HG03066 (cell line): ENCODE results near the gene EPHA2.

Experiments
- ATAC-seq: cut with Tn5 transposase; IDR thresholded peaks from one replicate; pipeline ENCODE4 v1.9.1; 2021; ENCODE audit warnings: low read depth; ENCODE audit not compliant: unreplicated experiment

Gene EPHA2

DNA sequence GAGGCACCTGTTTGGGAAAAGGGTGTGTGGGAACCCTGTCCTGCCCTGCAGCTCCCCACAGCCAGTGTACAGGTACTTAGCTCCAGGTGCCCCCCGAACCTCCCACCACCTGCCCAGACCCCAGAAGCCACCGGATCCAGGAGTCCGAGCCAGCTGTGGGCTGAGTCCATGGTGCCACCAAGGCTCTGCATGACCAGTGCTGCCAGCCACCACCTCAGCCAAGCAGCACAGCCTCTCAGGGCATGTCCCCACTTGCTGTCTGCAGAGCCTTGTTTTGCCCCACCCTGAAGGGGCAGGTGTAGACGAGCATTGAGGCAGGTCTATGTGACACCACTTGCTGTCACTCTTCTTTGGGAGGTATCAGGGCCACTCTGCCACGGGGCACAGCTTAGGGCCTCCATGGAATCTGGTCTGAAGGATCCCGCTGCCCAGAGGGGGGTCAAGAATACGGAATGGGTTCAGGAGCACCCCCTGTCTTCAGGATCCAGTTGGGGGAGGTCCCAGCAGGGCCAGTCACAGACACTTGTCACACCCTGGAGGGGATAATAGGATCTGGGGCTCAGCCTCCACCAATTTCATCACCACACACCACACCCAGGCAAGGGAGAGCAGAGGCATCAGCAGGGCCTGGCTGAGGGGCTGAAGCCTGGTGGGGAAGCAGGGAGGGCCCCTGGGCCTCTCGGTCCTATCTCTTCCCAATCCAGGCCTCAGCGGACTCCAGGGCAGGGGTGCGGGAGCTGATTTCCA, 28.9 kb upstream of the EPHA2 start:
- ATAC-seq, result no peak

DNA sequence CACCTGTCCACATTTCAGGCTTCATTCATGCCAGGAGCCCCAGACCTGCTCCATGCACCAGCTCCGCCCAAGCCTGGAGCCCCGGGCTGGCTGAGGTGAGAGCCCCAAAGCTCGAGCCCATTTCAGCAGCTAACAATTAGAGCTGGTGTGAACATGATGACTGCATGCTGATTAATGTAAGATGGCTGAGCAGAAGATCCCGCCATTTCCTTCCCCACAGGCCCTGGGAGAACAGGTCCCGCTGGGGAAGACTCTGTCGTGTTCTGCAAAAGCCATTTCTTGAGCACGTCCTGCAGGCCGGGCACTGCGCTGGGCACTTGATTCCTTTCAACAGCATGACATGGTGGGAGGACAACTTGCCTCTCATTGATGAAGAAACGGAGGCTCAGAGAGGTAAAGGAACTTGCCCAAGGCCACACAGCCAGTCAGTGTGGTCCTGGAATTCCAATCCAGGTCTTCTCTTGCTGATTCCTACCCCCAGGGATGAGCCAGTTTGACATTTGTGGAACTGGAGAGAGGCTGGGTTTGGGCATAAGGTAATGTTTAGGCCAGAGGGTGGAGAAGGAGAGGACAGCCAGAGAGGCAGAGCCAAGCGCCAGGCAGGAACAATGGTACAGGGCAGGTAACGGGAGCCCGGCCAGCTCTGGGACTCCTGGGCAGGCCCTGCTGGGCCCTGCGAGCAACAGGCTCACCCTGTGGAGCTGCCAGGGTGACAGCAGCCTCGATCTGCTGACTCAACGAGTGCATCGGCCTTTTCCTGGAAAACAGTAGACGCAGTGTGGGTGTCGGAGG, 28.1 kb upstream of the EPHA2 start:
- ATAC-seq, result no peak

DNA sequence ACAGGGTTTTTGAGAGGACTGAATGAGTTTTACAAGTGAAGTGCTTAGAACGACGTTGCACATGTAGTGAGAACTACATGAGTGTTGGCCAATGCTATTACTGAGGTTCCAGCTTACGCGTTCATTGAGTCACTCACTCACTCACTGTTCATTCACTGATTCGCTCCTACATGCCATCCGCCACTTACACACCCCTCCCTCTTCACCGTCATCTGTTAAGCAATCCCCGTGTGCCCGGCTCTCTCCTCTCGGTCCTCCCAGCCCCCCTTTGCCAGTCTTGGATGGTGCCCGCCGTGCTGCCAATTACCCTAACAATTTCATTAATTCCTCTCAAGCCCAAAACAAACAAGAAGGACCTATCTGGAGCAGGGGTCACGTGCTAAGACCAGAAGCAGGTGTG, 27.3 kb upstream of the EPHA2 start:
- ATAC-seq, result no peak

DNA sequence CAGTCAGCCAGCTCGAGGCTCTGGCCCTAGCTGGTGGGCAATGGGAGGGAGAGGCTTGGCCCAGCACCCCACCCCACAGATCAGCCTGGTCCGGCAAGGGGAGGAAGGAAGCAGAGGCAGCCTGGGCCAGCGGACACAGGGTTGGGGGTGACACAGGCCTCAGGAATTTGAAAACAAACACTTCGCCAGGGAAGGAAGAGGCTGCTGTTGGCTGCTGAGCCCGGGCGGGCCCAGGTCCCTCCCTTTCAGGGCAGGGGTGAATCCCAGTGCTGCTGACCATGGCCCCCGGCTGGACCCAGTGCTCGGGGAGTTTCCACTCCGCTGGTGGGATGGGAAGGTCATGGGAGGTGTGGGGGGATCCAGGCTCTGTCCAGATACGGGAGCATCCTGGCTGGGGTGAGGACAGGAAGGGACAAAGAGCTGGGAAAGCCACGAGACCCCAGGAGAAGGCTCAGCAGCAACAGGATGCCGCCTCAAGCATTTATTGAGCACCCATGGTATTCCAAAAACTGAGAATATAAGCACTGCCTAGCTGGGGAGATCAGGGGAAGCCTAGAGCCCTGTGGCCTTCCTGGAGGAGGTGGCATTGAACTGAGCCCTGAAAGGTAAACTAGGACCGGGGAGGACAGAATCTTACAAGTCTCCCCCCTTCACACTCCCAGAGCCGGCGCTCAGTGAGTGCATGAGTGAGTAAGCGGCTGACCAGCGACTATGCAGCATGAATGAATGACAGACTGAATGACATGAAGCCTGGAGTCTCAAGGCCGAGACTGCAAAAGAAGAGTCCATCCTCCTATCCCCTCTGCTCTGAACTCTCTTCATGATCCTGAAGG, 26.2 kb upstream of the EPHA2 start:
- ATAC-seq, result no peak

DNA sequence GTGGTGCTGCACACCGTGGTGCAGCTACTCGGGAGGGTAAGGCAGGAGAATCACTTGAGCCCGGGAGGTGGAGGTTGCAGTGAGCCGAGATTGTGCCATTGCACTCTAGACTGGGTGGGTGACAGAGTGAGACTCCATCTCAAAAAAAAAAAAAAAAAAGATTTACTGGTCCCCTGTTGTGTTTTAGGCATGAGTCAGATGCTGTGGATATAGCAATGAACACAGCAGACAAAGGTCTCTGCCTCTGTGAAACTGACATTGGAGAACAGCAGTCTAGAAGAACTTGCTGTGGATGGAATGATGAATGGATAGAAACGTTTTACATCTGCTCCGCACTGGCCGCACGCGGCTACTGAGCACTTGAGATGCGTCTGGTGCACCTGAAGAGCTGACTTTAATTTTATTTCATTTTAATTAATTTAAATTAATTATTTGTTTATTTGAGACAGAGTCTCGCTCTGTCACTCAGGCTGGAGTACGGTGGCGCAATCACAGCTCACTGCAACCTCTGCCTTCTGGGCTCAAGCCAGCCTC, 24.5 kb upstream of the EPHA2 start:
- no peak for ATAC-seq

DNA sequence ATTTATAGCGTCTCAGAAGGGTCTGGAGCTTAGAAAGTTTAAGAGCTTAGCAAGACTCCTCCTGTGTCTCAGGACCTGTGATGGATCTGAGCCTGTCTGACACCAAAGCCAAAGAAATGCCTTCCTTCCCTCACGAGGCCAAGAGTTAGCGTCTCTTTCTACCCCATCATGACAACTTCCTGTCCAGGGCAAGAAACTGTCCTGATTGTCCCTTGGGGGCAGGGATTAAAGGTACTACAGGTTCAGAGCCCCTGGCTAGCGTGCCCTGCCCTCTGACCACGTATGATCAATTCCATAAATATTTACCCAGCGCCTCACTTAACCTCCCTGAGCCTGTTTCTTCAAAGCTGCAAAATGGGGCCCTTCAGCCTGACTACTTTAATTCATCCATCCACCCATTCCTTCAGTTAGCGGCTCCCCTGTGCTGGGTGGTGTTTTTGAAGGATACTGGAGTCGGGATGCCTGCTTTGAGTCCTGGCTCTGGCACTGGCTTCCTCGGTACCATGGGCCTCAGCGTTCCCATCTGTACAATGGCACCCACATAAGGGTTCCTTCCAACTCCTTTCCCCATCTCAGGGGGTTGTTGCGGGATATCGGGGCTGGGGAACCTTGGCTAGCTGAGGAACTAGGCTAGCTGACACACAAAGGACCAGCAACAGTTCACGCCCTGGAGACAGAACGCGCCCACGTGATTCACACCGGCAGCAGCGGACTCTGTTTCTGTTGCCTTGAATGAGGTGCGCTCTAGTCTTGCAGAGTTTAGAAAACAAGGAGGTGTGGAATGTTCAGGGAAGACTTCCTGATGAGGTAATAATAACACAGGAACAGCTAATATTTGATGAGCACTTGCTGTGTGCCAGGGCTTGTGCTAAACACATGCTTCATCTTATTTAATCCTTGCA, 23.0 kb upstream of the EPHA2 start:
- ATAC-seq, result no peak

DNA sequence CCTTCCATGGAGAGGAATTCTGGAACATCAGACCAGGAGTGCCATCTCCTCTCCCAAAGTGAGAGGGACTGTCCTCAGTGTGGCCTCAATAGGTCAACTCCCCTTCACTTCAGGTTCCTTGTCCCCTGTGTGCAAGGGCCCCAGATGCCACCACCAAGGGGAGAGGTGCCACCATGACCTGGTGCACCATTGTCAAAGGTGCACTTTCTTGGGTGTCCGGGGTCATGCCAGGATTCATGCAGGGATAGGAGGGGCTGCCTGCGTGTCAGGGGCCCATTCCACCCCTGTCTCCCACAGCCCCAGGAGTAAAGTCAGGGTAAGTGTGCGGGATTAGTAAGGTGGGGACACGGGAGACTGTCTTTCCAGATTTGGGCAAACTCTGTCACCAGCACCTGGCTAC, 21.4 kb upstream of the EPHA2 start:
- ATAC-seq, result no peak

DNA sequence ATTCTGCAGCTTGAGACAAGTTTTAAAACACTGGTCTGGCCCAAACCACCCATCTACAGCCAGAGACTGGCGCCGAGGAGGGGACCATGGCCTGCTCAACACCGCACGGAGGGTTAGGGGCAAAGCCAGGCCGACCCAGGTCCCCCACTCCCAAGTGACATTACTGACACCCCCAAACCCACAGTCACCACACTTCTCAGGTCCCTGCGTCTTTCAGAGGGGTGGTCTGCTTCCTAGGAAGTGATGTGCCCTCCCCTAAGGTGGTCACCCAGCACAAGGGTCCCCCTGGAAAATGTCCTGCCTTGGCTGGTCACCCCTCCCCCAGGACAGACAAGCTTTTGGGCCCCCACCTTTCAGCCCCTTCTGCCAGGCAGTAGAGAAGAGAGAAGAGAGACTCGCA, 20.8 kb upstream of the EPHA2 start:
- no peak for ATAC-seq

DNA sequence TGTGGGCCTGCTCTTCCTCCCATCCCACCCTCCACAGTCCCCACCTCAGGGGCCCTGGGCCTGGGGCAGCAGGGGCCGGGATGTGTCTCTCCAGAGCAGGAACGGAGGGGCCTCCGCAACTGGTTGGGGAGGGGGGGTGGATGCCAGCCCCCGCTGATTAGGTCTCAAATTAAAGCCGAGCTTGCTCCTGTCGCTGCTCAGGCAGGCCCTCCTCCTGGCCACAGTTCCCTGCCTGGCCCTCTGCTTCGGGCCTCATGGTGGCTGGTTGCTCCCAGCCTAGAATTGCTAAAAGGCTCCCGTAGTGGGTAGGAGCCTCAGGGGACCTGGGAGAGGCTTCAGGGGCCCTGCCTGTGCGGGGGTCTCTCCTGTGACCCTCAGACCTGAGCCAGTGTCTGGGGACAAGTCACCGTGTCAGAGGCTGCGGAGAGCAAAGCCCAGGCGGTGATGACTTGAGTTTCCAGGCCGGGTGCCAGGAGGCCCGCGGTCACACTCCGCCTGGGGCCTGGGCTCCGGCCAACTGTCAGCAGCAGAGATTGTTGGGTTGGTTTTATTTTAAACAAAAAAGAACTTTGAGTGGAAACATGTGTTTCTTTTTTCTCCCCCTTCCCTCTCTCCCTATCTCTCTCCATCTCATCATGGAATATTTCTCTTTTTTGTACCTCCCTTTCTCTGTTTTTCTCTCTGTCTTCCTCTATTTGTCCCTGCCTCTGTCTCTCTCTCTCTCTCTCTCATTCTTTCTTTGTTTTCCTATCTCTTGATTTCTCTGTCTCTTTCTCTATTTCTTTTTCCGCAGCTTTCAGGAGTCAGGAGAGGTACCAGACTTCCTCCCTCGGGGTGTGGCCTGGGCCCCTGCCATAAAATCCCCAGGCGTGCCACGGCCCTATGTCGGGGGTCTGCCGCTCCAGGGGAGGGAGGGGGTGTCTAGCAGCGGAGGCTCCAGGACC, 20.0 kb upstream of the EPHA2 start:
- ATAC-seq, result no peak

DNA sequence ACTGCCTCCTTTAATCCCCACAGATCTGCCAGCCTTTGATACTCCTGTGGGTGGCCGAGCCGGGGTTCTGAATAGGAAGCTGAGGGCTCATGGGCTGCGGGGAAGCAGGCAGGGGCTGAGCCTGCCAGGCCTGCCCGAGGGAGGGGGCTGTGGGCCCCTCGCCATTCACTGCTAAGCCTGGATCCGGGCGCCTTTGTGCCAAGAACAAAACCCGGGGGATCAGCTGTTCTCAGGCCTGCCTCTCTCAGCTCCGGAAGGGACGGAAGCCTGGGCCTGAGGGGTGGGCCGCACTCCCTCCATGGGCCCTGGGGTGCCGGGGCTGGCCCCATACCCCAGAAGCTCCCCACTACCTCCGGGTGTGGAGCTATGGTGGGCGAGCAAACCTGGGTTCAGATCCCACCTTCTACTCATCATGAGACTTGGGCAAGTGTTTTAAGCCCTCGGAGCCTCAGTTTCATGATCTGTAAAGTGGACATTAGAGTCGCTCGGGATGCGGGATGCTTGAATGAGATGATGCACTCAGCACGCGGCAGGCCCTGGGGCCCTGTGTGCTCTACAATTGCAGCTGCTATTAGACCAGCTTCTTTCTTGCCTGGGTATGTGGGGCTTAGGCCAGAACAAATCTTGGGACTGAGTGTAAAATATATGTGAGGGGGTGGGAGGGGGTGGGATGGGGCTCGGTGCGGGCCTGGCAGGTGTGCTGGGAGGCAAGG, 19.2 kb upstream of the EPHA2 start:
- no peak for ATAC-seq

DNA sequence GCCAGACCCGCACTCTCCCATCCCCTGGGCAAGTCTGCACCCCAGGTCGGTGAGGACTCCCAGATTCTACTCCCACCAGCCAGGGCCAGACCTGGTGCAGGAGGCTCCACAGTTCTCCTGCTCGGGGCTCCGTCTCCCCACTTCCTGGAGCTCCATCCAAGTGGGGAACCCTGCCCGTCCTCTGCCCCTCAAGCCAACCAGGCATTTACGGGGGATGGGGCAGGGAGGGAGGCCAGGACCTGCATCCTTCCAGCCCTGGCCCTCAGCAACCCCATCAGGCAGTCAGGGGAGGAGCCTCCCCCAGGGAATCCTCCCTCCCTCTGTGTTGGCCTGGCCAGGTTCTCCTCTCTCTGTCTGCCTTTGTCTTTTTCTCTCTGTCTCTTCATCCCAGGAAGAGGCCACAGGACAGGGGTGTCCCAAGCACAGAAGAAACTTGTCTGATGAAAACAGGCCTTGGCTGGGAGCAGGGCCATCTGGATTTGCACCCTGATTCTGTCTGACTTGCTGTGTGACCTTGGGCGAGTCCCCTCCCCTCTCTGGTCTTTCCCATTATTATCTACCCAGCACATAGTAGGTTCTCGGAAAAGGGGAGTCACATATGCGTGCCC, 18.5 kb upstream of the EPHA2 start:
- ATAC-seq, result no peak

DNA sequence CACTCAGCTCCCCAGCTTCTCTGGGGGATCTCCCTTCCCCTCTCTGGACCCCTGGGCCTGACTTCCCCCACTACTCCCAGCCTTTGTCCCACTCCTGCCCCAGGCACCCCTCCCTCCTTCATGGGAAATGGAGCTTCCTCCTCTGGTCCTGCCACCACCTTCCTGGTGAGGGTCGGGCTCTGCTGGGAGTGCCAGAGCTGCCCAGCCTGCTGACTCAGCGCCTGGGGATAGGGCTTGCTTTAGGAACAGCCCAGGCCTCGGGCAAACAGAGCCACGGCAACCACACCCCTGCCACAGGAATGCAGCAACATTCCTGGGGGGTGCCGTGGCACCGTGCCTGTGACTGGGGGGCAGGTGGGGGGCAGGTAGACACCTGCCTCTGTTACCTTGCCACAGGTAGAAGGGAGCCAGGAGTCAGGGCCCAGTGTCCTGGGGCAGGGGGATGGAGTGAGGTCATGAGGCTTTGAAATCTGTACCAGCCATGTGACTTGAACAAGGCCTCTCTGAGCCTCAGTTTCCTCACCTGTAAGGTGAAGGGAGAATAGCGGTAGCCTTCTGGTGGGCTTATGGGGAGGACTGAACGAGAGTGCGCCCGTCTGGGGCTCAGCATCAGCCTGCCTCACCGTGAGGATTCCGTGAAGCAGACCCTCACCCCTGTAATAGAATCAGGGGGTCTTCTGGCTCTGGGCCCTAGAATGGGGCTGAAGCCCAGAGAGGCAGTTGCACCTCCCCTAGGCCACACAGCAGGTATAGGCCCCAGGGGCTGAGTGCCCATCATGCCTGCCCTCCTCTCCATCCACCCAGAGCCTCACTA, 17.8 kb upstream of the EPHA2 start:
- ATAC-seq, result no peak

DNA sequence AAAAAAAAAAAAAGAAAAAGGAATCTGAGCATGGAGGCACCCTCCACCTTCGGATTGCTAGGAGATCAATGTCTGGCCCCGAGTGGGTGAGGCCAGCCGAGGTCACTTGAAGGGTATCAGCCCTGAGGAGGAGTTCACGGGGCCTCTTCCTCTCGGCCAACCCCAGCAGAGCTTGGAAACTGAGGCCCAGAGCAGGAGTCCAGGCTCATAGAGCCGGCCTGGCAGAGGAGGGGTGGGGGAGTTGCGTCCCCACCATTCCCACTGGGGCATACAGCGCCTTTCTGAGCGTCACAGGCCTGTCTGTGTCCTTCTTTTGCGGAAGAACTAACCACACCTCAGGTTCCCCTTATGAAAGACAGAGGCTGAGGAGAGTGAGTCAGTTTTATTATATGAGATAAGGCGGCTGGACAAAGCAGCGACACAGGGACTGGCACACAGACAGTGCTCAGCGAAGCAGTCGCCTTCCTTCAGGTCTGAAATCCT, 17.1 kb upstream of the EPHA2 start:
- no peak for ATAC-seq

DNA sequence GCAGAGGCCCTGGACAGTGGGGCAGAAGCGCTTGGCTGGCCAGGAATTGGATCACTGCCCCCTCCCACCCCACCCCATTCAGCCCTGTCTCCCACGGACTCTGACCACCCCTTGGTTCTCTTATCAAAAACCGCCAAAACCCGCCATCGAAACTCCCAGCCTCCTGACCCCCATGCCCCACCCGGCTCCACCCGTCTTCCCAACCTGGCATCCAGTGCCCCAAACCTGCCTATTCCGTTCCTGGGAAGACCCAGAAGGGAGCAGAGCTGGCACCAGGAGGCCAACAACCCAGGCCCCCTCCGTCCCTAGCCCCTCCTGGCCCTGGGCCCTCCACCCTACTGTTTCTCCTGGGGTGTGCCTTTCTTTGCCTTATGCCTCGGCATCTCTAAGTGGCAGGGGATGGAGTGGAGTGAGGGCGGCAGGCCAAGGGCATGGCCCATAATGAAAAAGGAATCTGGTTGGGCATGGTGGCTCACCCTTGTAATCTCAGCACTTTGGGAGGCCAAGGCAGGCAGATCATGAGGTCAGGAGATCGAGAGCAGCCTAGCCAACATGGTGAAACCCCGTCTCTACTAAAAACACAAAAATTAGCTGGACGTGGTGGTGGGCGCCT, 16.5 kb upstream of the EPHA2 start:
- ATAC-seq, result no peak

DNA sequence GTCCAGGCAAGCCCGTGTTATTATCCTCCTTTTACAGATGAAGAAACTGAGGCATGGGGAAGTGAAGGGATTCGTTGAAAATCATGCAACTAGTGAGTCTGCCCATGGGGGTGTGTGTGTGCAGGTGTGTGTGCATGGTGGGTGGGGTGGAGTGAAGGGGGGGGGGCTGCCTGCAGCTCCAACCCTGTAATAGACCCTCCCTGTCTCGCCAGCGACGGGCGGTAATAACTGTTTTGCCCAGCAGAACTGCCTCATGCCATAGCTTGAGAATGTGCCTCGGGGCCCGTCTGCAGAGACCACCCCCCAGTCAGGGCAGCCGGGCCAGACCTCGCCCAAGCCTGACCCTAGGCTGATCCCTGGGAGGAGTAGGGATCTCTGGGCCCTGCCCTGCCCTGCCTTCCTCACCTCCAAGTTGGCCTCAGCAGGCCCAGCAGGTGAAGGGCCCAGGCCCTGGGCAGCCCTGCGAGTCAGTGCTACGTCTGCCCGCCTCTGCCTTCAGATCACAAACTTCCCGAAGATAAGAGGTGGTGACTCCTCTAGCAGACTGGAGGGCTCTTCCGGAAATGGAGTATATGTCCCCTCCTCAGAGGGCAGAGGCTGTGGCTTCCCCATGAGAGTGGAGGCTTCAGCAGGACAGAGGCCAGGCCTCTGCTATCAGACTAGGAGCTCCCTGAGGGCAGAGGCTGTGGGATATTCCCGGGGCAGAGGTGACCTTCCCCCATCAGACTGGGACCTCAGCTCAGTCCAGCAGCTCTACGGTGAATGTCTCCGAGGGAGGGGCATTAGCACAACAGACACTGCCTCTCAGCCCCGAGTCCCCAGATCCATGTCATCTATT, 15.7 kb upstream of the EPHA2 start:
- no peak for ATAC-seq

DNA sequence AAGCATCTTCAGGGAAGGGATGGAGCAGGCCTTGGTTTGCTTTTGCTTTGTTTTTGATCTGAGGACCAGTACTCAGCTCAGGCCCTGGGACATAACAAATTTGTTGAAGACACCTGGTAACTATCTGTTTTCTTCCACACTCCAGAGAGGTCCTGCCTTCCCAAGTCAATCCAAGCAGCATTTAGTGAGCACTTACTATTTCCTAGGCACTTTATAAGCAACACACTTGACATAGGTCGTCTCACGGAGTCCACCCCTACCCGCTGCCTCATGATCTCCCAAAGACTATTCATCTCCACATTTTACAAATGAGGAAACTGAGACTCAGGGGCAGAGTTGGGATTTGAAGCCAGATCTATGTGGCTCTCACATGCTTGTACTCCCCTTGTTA, 14.4 kb upstream of the EPHA2 start:
- ATAC-seq, result no peak
